NCI-H526 (cell line): Measurements from ENCODE around the gene FAM20C.
"Not testable (repeated sequence)": the region's sequence is repeated elsewhere in the genome, so short reads cannot be mapped to it uniquely, and the experiment has no call there.

Experiments
- DNase-seq, 2 experiments: peaks; one replicate each; lab custom pipeline; 2025; lab: John Stamatoyannopoulos, UW

The FAM20C gene

GRCh38 chr7:192701-193480, 520 bp downstream of the FAM20C start:
- no peak for DNase-seq

- DNase-seq, result no peak
These were observed 1.3 kb downstream of the FAM20C start for GRCh38 chr7:193481-194251.

- DNase-seq, result no peak
These were observed 2.1 kb downstream of the FAM20C start for GRCh38 chr7:194252-195009.

GRCh38 chr7:195010-195829, 2.8 kb downstream of the FAM20C start:
- no peak for DNase-seq

- no peak for DNase-seq
These were observed 3.4 kb downstream of the FAM20C start for GRCh38 chr7:195830-196128.

GRCh38 chr7:196283-196682, 3.9 kb downstream of the FAM20C start:
- DNase-seq, result peak in 1 of 2 experiments; percentile 32

GRCh38 chr7:196778-197321, 4.5 kb downstream of the FAM20C start:
- DNase-seq, result no peak

- no peak for DNase-seq
These were observed 5.3 kb downstream of the FAM20C start for GRCh38 chr7:197413-198335.

GRCh38 chr7:199483-200249, 7.3 kb downstream of the FAM20C start:
- no peak for DNase-seq

GRCh38 chr7:200290-200689, 7.9 kb downstream of the FAM20C start:
- no peak for DNase-seq

GRCh38 chr7:200704-201103, 8.3 kb downstream of the FAM20C start:
- DNase-seq, result no peak

GRCh38 chr7:204326-204725, 12.0 kb downstream of the FAM20C start:
- DNase-seq, result no peak

GRCh38 chr7:205115-206010, 13.0 kb downstream of the FAM20C start:
- DNase-seq, result no peak

GRCh38 chr7:206351-206750, 14.0 kb downstream of the FAM20C start:
- not testable (repeated sequence) for DNase-seq

GRCh38 chr7:207418-208129, 15.2 kb downstream of the FAM20C start:
- DNase-seq, result peak in 1 of 2 experiments; percentile 51

GRCh38 chr7:208130-208673, 15.8 kb downstream of the FAM20C start:
- DNase-seq, result no peak

- DNase-seq, result no peak
These were observed 16.4 kb downstream of the FAM20C start for GRCh38 chr7:208816-209215.

GRCh38 chr7:209416-209815, 17.0 kb downstream of the FAM20C start:
- no peak for DNase-seq
